ENCODE data around the gene CCNYL1.

GRCh38 chr2:207676827-207677354 is 34.5 kb upstream of the CCNYL1 start:
- no peak for TF ChIP-seq CTCF (IDR thresholded peaks at IDR 0.05)
- no peak for TF ChIP-seq POLR2A (IDR thresholded peaks at IDR 0.05)

Data from transverse colon (tissue), 3 donors.